GM20431 (cell line): Measurements from ENCODE around the gene DOC2B.

Source experiments
- in situ Hi-C: fragments of 300-500 bp; cut with MseI, MboI; formaldehyde crosslinking; loops from one replicate; pipeline ENCODE4 v1.15.0; 2020; ENCODE audit warnings: low sequenced_read_pairs; ENCODE audit not compliant: unreplicated experiment

Gene DOC2B

GRCh38 chr17:193841-194806 lies 12.7 kb upstream of the DOC2B start:
- in situ Hi-C loops: no loop called here

GRCh38 chr17:193426-193810 lies 12.0 kb upstream of the DOC2B start:
- in situ Hi-C loops: no loop called here

DNA sequence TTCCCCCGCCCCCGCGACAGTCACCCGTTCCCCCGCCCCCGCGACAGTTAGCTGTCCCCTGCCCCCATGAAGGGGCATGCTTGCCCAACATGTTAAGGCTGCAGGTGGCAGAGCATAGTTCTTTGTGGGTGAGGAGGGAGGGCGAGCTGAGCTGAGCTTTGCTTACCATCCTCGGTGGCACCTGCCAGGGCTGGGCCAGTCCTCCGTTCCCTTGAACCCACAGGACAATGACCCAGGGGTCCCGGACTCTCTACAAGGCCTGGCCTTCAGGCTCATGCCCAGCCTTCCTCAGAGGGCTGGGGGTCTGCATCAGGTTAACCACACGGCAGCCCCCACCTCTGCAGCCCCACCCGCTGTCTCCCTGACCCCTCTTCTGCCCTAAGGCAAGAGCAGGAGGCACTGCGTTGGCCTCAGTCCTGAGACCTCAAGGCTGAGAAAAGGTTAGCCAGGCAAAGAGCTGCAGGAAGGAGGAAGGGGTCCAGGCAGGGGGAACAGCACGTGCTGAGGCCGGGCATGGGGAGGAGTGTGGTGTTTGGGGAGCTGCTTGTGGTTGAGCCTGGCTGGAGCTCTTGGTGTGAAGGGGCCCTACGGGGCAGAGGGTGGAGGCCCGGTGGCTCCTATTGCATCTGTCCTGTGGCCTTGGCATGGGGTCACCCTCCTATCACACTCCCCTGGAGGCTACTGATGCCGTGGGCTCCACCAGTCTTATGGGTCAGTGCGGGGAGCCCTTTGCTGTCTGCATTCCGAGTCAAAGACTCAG lies 11.4 kb upstream of the DOC2B start:
- in situ Hi-C loops: no loop called here

- in situ Hi-C loops: no loop called here
These were observed 8.0 kb upstream of the DOC2B start for GRCh38 chr17:189444-189843.

- in situ Hi-C loops: no loop called here
These were observed 5.7 kb upstream of the DOC2B start for GRCh38 chr17:187130-187529.

GRCh38 chr17:185445-186138 lies 4.1 kb upstream of the DOC2B start:
- in situ Hi-C loops: no loop called here

- in situ Hi-C loops: no loop called here
These were observed 1.6 kb upstream of the DOC2B start for GRCh38 chr17:183021-183420.

DNA sequence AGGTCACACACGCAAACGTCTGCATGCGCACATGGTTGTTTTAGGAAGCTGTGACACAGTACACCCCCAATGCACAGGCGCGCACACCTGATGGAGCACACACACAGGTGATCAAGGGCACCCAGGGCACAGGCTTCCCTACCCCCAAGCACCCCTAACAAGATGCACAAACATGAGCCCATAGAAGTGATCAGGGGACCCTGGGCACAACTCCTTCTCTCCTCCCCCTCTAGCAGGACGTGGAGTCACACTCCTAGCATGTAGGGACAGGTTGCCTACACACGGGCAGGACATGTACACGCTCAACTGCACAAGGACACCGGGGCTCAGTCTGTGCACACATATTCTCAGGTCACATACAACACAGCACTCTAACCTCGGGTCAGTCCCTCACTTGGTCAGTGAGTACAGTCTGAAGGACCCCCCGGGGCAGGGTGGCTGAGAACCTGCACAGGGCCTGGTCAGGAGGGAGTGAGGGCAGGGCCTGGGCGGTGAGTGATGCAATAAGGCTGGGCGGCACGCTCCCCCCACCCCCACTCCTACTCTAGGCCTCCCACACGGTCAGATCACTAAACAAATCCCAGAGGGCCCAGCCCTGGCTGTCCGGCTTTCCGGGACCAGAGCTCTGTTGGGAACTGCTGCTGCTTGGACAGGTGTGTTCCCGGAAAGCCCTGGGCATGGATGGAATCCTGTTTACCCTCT lies 751 bp upstream of the DOC2B start:
- in situ Hi-C loops: no loop called here

DNA sequence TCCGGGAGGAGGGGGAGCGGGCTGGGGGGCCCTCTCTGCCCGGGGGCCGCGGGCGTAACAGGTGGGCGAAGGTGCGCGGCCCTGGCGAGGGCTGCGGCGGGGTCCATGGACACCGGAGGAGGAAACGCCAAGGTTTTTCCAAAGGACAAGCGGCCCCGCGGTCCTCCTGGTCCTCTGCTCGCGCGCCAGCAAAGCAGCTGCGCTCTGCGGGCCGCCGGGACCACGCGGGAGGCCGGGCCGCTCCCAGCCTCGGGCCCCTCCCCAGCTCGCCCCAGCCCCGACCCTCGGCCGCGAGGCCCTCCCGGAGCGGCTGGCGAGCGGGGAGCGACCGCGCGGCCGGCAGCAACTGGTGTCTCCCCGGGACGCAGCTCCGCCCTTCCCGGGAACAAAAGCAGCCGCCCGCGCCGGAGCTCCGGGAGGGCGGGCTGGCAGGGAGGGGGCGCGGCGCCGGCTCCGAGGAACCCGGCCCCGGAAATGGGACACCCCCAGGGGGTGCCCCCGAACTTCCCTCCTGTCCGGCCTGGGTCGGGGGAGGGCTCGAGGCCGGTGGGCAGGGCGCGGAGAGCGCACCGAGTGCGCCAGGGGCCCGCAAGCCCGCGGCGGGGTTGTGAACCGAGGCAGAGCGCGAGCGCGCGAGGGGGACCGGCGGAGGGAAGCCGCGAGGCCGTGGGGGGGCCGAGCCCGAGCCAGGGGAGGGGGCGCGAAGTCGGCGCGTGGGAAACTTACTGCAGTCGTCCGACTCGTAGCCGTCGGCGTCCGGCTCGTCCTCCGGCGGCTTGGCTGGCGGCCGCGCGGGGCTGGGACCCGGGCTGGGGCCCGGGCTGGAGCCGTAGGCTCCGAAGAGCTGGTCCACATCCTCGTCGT lies 837 bp downstream of the DOC2B start:
- in situ Hi-C loops: no loop called here

DNA sequence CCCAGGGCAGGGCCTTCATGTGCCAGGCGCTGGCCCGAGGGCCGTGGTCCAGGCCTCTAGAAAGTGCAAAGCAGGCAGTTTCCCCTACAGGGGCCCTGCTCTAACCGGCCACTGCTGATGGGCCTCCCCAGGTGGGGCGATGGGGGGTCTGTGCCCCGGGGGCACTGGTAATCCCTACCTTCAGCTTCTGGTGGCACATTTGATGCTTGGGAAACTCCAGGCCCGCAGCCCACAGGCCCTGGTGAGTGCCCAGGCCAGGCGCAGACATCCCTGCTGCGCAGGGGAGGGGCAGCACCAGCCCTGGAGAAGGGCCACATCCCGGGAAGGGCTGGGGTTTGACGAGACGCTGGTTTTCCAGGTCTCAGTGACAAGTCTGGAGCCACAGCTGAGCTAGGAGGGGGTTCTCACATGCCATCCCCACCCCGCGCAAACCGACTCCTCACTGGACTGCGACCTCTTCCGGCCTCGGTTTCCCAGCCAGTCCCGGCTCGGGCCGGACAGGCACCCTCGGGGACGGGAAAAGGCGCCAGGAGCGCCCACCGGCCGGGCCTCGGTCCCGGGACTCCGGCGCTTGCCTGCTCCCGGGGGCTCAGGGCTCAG lies 1.6 kb downstream of the DOC2B start:
- in situ Hi-C loops: no loop called here

GRCh38 chr17:179066-179432 lies 2.4 kb downstream of the DOC2B start:
- in situ Hi-C loops: no loop called here

DNA sequence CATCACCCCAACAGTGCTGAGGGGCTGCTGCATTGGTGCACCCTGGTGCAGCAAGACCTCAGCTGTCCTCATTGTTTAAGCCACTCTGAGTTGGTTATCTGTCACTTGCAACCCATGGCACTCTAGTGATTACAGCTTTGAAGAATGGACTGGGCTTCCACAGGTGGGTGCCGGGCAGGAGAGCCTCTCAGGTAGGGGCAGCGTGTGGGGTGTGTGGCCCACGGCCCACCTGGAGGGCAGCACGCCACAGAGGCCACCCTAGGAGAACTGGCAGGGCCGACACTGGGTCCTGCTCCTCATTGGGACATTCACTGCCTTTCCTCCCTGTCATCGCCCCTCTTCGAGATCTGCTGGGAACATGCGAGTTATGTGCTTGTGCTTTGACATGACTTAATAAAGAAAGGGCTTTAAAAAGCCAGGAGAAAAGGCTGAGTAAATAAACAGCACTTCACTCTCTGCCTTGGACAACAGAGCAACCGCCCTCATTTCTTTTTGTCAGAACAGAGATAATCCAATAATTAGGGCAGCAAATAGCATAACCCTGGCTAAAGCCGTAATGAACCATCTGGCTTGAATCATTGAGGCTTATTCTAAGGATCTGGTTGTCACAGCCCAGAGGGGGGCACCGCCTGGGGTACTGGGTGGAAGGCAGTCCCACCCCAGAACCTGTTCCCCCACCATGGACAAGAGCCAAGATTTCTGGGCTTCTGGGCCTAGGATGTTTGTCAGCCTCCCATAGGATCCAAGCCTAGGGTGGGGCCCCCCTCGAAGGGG lies 3.0 kb downstream of the DOC2B start:
- in situ Hi-C loops: no loop called here

GRCh38 chr17:177762-178161 lies 3.7 kb downstream of the DOC2B start:
- in situ Hi-C loops: no loop called here

DNA sequence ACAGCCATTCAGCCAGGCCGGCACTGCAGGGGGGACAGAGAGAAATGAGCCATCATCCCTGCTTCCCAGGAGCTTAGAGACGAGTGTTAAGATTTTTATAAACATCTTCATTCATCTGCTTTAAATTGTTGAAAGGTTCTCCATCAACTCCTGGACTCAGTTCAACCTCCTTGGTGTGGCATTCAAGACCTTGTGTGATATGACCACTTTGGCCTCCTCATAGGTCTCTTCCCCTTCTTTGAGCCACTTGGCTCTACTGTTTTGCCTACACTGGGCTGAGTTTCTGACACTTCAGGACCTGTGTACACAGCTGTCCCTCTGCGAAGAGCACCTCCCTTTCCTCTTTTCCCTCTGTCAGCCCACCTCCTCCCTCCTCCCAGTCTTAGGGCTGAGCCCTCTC lies 4.3 kb downstream of the DOC2B start:
- in situ Hi-C loops: no loop called here

- in situ Hi-C loops: no loop called here
These were observed 8.1 kb downstream of the DOC2B start for GRCh38 chr17:173166-173911.

DNA sequence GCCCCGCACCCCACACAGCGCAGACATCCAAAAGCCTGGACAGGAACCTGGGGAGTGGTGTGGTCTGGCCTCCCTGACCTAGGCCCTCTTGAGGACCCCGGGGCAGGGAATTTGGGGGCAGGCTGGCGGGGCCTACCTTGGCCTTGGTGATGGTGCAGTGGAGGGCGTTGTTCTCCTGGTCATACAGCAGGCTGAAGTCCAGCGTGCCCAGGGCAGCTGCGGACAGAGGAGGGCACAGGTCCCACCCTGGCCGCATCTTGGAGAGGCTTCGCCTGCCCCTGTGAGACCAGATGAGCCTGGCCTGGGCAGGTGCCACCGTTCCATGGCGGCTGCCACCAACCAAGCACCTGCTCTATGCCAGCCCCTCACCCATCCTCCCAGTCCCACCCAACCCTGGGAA lies 9.0 kb downstream of the DOC2B start:
- in situ Hi-C loops: no loop called here

GRCh38 chr17:171871-172270 lies 9.6 kb downstream of the DOC2B start:
- in situ Hi-C loops: no loop called here
